Transverse colon (tissue), 4 donors: Measurements from ENCODE around the gene CAPN7.

Experiments used
- POLR2AphosphoS5 ChIP-seq, 3 donors: sonication (generic); formaldehyde crosslinking; IDR thresholded peaks; one replicate each; pipeline ENCODE4 v1.6.1; 2016; ENCODE audit warnings: antibody characterized with exemption in 3 of 3
- TF ChIP-seq, protein P1 (sequence below), 5 experiments: fragments of 200-600 bp in 3 of 5; fragments of 450-650 bp in 2 of 5; sonication (generic) in 3 of 5; IDR thresholded peaks; 1 replicate in 2 of 5; 2 replicates in 3 of 5; pipeline ENCODE4 v1.5.1; 2016 to 2017; ENCODE audit warnings: antibody characterized with exemption in 5 of 5, inconsistent platforms in 3 of 5, mild to moderate bottlenecking in 2 of 5, moderate library complexity in 1 of 5

DNA sequence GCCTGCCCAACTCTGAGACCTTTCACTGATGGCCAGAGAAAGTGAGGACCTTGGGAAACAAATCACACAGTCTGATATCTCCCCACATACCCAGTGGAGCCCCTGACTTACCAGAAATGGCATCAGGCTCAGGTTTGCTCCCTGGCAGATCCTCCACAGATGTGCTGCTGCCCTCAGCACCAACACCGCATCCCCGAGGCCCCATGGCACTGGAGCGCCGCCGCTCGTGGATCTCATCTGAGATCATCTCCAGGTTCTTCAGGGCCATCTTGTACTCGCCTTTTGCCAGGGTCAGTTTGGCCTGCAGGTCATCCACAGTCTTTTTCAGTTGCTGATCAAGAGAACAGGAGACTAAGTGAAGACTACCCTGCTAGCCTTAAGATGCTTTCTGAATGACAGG lies 52.7 kb downstream of the CAPN7 start:
- TF ChIP-seq, protein P1, sequence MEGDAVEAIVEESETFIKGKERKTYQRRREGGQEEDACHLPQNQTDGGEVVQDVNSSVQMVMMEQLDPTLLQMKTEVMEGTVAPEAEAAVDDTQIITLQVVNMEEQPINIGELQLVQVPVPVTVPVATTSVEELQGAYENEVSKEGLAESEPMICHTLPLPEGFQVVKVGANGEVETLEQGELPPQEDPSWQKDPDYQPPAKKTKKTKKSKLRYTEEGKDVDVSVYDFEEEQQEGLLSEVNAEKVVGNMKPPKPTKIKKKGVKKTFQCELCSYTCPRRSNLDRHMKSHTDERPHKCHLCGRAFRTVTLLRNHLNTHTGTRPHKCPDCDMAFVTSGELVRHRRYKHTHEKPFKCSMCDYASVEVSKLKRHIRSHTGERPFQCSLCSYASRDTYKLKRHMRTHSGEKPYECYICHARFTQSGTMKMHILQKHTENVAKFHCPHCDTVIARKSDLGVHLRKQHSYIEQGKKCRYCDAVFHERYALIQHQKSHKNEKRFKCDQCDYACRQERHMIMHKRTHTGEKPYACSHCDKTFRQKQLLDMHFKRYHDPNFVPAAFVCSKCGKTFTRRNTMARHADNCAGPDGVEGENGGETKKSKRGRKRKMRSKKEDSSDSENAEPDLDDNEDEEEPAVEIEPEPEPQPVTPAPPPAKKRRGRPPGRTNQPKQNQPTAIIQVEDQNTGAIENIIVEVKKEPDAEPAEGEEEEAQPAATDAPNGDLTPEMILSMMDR (IDR thresholded peaks at IDR 0.05) = no peak
- TF ChIP-seq POLR2AphosphoS5 (IDR thresholded peaks at IDR 0.05) = no peak
